Measurements from ENCODE around the gene MOCS1.

The MOCS1 gene

GRCh38 chr6:39901116-39901655 is 33.1 kb downstream of the MOCS1 start:
- H3K4me3 ChIP-seq (ENCODE audit: low read length): no peak overlapping the region
- no peak overlapping the region for H3K27ac ChIP-seq (ENCODE audit: low read depth, low read length)
- H3K27me3 ChIP-seq (ENCODE audit: insufficient read depth, low read length): no peaks in the 10 kb centered on the region
- no peak overlapping the region for H3K9ac ChIP-seq (ENCODE audit: low read depth, low read length)
- WGBS: 93% methylated on average over 10 of the region's 10 CpGs
- H3K9me3 ChIP-seq (ENCODE audit: insufficient read depth, low read depth, low read length): no peaks in the 10 kb centered on the region
- H3K36me3 ChIP-seq (ENCODE audit: insufficient read depth, low read length): peaks cover 6% of the 10 kb centered on the region
- H3K4me1 ChIP-seq (ENCODE audit: insufficient read depth, low read length): peaks cover 11% of the 10 kb centered on the region; the same call in 1 of the 2 replicates

GRCh38 chr6:39899554-39900295 is 34.5 kb downstream of the MOCS1 start:
- Histone ChIP-seq H3K9ac (ENCODE audit: low read depth, low read length) (no peak overlapping the region), H3K9me3 (ENCODE audit: insufficient read depth, low read depth, low read length) (no peaks in the 10 kb centered on the region), H3K36me3 (ENCODE audit: insufficient read depth, low read length) (no peaks in the 10 kb centered on the region; the same call in 1 of the 2 replicates), H3K27ac (ENCODE audit: low read depth, low read length) (no peak overlapping the region), H3K27me3 (ENCODE audit: insufficient read depth, low read length) (no peaks in the 10 kb centered on the region), H3K4me3 (ENCODE audit: low read length) (no peak overlapping the region), H3K4me1 (ENCODE audit: insufficient read depth, low read length) (peaks cover 11% of the 10 kb centered on the region; the same call in 1 of the 2 replicates)
- 90% methylated on average over 10 of the region's 10 CpGs for WGBS

- no peaks in the 10 kb centered on the region for H3K36me3 ChIP-seq (ENCODE audit: insufficient read depth, low read length)
- H3K9ac ChIP-seq (ENCODE audit: low read depth, low read length): no peak overlapping the region
- peaks cover 11% of the 10 kb centered on the region; the same call in 1 of the 2 replicates for H3K4me1 ChIP-seq (ENCODE audit: insufficient read depth, low read length)
- H3K9me3 ChIP-seq (ENCODE audit: insufficient read depth, low read depth, low read length): no peaks in the 10 kb centered on the region
- no peak overlapping the region for H3K4me3 ChIP-seq (ENCODE audit: low read length)
- no peaks in the 10 kb centered on the region for H3K27me3 ChIP-seq (ENCODE audit: insufficient read depth, low read length)
- no peak overlapping the region for H3K27ac ChIP-seq (ENCODE audit: low read depth, low read length)
- 94% methylated on average over 4 of the region's 4 CpGs for WGBS
These were observed 35.6 kb downstream of the MOCS1 start for GRCh38 chr6:39898625-39899024.

GRCh38 chr6:39897698-39898097 is 36.6 kb downstream of the MOCS1 start:
- no peaks in the 10 kb centered on the region for H3K27me3 ChIP-seq (ENCODE audit: insufficient read depth, low read length)
- H3K9ac ChIP-seq (ENCODE audit: low read depth, low read length): no peak overlapping the region
- H3K4me1 ChIP-seq (ENCODE audit: insufficient read depth, low read length): peaks cover 11% of the 10 kb centered on the region; the same call in 1 of the 2 replicates
- WGBS: 75% methylated on average over 3 of the region's 3 CpGs
- no peaks in the 10 kb centered on the region for H3K9me3 ChIP-seq (ENCODE audit: insufficient read depth, low read depth, low read length)
- H3K36me3 ChIP-seq (ENCODE audit: insufficient read depth, low read length): no peaks in the 10 kb centered on the region
- no peak overlapping the region for H3K4me3 ChIP-seq (ENCODE audit: low read length)
- no peak overlapping the region; the same call in 1 of the 2 replicates for H3K27ac ChIP-seq (ENCODE audit: low read depth, low read length)

- Histone ChIP-seq H3K4me1 (ENCODE audit: insufficient read depth, low read length) (peaks cover 11% of the 10 kb centered on the region; the same call in 1 of the 2 replicates), H3K36me3 (ENCODE audit: insufficient read depth, low read length) (no peaks in the 10 kb centered on the region), H3K27ac (ENCODE audit: low read depth, low read length) (no peak overlapping the region), H3K9ac (ENCODE audit: low read depth, low read length) (no peak overlapping the region), H3K27me3 (ENCODE audit: insufficient read depth, low read length) (no peaks in the 10 kb centered on the region), H3K4me3 (ENCODE audit: low read length) (no peak overlapping the region), H3K9me3 (ENCODE audit: insufficient read depth, low read depth, low read length) (no peaks in the 10 kb centered on the region)
- WGBS: 92% methylated on average over 12 of the region's 12 CpGs
These were observed 37.6 kb downstream of the MOCS1 start for GRCh38 chr6:39896701-39897100.

- Histone ChIP-seq H3K9me3 (ENCODE audit: insufficient read depth, low read depth, low read length) (no peaks in the 10 kb centered on the region), H3K4me1 (ENCODE audit: insufficient read depth, low read length) (peaks cover 11% of the 10 kb centered on the region; the same call in 1 of the 2 replicates)
- 91% methylated on average over 8 of the region's 8 CpGs for WGBS
These were observed 41.0 kb downstream of the MOCS1 start for GRCh38 chr6:39893286-39893685.

GRCh38 chr6:39892490-39893129 is 41.7 kb downstream of the MOCS1 start:
- no peak overlapping the region for H3K9ac ChIP-seq (ENCODE audit: low read depth, low read length)
- H3K36me3 ChIP-seq (ENCODE audit: insufficient read depth, low read length): no peaks in the 10 kb centered on the region
- no peaks in the 10 kb centered on the region for H3K27me3 ChIP-seq (ENCODE audit: insufficient read depth, low read length)
- 60% methylated on average over 2 of the region's 2 CpGs for whole genome bisulfite sequencing
- H3K27ac ChIP-seq (ENCODE audit: low read depth, low read length): no peak overlapping the region
- H3K4me1 ChIP-seq (ENCODE audit: insufficient read depth, low read length): peaks cover 5% of the 10 kb centered on the region; the same call in 1 of the 2 replicates
- H3K4me3 ChIP-seq (ENCODE audit: low read length): no peak overlapping the region
- no peaks in the 10 kb centered on the region for H3K9me3 ChIP-seq (ENCODE audit: insufficient read depth, low read depth, low read length)

More at GRCh38 chr6:39893286-39893685, 41.0 kb downstream of the MOCS1 start:
- Histone ChIP-seq H3K27ac (ENCODE audit: low read depth, low read length) (no peak overlapping the region), H3K27me3 (ENCODE audit: insufficient read depth, low read length) (no peaks in the 10 kb centered on the region), H3K9ac (ENCODE audit: low read depth, low read length) (no peak overlapping the region), H3K36me3 (ENCODE audit: insufficient read depth, low read length) (no peaks in the 10 kb centered on the region), H3K4me3 (ENCODE audit: low read length) (no peak overlapping the region)

- Histone ChIP-seq H3K27me3 (ENCODE audit: insufficient read depth, low read length) (no peaks in the 10 kb centered on the region), H3K4me1 (ENCODE audit: insufficient read depth, low read length) (no peaks in the 10 kb centered on the region), H3K36me3 (ENCODE audit: insufficient read depth, low read length) (no peaks in the 10 kb centered on the region), H3K9ac (ENCODE audit: low read depth, low read length) (no peak overlapping the region), H3K4me3 (ENCODE audit: low read length) (no peak overlapping the region), H3K27ac (ENCODE audit: low read depth, low read length) (no peak overlapping the region), H3K9me3 (ENCODE audit: insufficient read depth, low read depth, low read length) (no peaks in the 10 kb centered on the region)
- WGBS: 78% methylated on average over 4 of the region's 4 CpGs
These were observed 42.3 kb downstream of the MOCS1 start for GRCh38 chr6:39891976-39892375.

- Histone ChIP-seq H3K4me1 (ENCODE audit: insufficient read depth, low read length) (no peaks in the 10 kb centered on the region), H3K27ac (ENCODE audit: low read depth, low read length) (no peak overlapping the region)
These were observed 42.9 kb downstream of the MOCS1 start for GRCh38 chr6:39891353-39891752.

GRCh38 chr6:39889229-39889628 is 45.0 kb downstream of the MOCS1 start:
- 88% methylated on average over 2 of the region's 2 CpGs for WGBS
- no peaks in the 10 kb centered on the region for H3K4me1 ChIP-seq (ENCODE audit: insufficient read depth, low read length)
- H3K27ac ChIP-seq (ENCODE audit: low read depth, low read length): no peak overlapping the region

More at GRCh38 chr6:39891353-39891752, 42.9 kb downstream of the MOCS1 start:
- H3K36me3 ChIP-seq (ENCODE audit: insufficient read depth, low read length): no peaks in the 10 kb centered on the region
- H3K4me3 ChIP-seq (ENCODE audit: low read length): no peak overlapping the region
- no peak overlapping the region for H3K9ac ChIP-seq (ENCODE audit: low read depth, low read length)
- H3K9me3 ChIP-seq (ENCODE audit: insufficient read depth, low read depth, low read length): no peaks in the 10 kb centered on the region
- WGBS: 94% methylated on average over 6 of the region's 6 CpGs
- H3K27me3 ChIP-seq (ENCODE audit: insufficient read depth, low read length): no peaks in the 10 kb centered on the region

More at GRCh38 chr6:39889229-39889628, 45.0 kb downstream of the MOCS1 start:
- Histone ChIP-seq H3K9ac (ENCODE audit: low read depth, low read length) (no peak overlapping the region), H3K4me3 (ENCODE audit: low read length) (no peak overlapping the region), H3K9me3 (ENCODE audit: insufficient read depth, low read depth, low read length) (no peaks in the 10 kb centered on the region), H3K27me3 (ENCODE audit: insufficient read depth, low read length) (no peaks in the 10 kb centered on the region), H3K36me3 (ENCODE audit: insufficient read depth, low read length) (no peaks in the 10 kb centered on the region)

All from HUES64 (cell line).